Stimulated activated CD4-positive, alpha-beta T cell treated with anti-CD3 and anti-CD28 coated beads, Interleukin-2, amount 100 ng/mL, for 24 hours (primary cell): ENCODE data around the gene MUSK.
"Not testable (repeated sequence)": the region's sequence is repeated elsewhere in the genome, so short reads cannot be mapped to it uniquely, and the experiment has no call there.

Experiments
- DNase-seq, 2 donors: peaks; one replicate each; pipeline ENCODE4 v3.0.0-alpha.2; 2020

MUSK gene

GRCh38 chr9:110763568-110763967 lies 95.0 kb downstream of the MUSK start:
- no peak for DNase-seq

GRCh38 chr9:110764006-110764405 lies 95.4 kb downstream of the MUSK start:
- DNase-seq, result no peak

GRCh38 chr9:110765926-110766325 lies 97.3 kb downstream of the MUSK start:
- DNase-seq, result no peak

- no peak for DNase-seq
These were observed 99.0 kb downstream of the MUSK start for GRCh38 chr9:110767559-110768063.

GRCh38 chr9:110768886-110769285 lies 100.3 kb downstream of the MUSK start:
- DNase-seq, result no peak

- DNase-seq, result no peak
These were observed 101.1 kb downstream of the MUSK start for GRCh38 chr9:110769667-110770066.

- DNase-seq, result no peak
These were observed 107.1 kb downstream of the MUSK start for GRCh38 chr9:110775724-110776123.

- DNase-seq, result no peak
These were observed 107.6 kb downstream of the MUSK start for GRCh38 chr9:110776221-110776620.

- DNase-seq, result no peak
These were observed 108.7 kb downstream of the MUSK start for GRCh38 chr9:110777196-110777875.

GRCh38 chr9:110777876-110778215 lies 109.3 kb downstream of the MUSK start:
- no peak for DNase-seq

- DNase-seq, result no peak
These were observed 114.1 kb downstream of the MUSK start for GRCh38 chr9:110782701-110783100.

- DNase-seq, result no peak
These were observed 115.7 kb downstream of the MUSK start for GRCh38 chr9:110784309-110784708.

GRCh38 chr9:110785166-110785565 lies 116.6 kb downstream of the MUSK start:
- no peak for DNase-seq

- DNase-seq, result not testable (repeated sequence)
These were observed 119.8 kb downstream of the MUSK start for GRCh38 chr9:110788396-110788795.

- DNase-seq, result no peak
These were observed 120.3 kb downstream of the MUSK start for GRCh38 chr9:110788871-110789270.

GRCh38 chr9:110797611-110798010 lies 129.0 kb downstream of the MUSK start:
- DNase-seq, result no peak

- DNase-seq, result no peak
These were observed 130.8 kb downstream of the MUSK start for GRCh38 chr9:110799396-110799795.

- no peak for DNase-seq
These were observed 132.8 kb downstream of the MUSK start for GRCh38 chr9:110801426-110801825.

- DNase-seq, result no peak
These were observed 133.9 kb downstream of the MUSK start for GRCh38 chr9:110802416-110803035.

- no peak for DNase-seq
These were observed 139.5 kb downstream of the MUSK start for GRCh38 chr9:110807956-110808598.

GRCh38 chr9:110808599-110808980 lies 140.0 kb downstream of the MUSK start:
- no peak for DNase-seq

- no peak for DNase-seq
These were observed 140.5 kb downstream of the MUSK start for GRCh38 chr9:110809038-110809595.

- DNase-seq, result no peak
These were observed 141.8 kb downstream of the MUSK start for GRCh38 chr9:110810262-110810976.
